Activated T-cell treated with anti-CD3 and anti-CD28 coated beads, Interleukin-2, amount 50 U/mL, for 48 hours (primary cell): Measurements from ENCODE around the gene SLC25A45.

ENCODE experiments used
- DNase-seq, 2 experiments: peaks; one replicate each; pipeline ENCODE4 v3.0.0-alpha.2; 2020

The SLC25A45 gene

GRCh38 chr11:65382033-65382803, at the start of gene SLC25A45:
Gene SLC25A45 (minus strand): TSS chr11:65382646. CDS start chr11:65381951, 695 bp downstream.
- DNase-seq = peak; percentile 94 to 95

DNA sequence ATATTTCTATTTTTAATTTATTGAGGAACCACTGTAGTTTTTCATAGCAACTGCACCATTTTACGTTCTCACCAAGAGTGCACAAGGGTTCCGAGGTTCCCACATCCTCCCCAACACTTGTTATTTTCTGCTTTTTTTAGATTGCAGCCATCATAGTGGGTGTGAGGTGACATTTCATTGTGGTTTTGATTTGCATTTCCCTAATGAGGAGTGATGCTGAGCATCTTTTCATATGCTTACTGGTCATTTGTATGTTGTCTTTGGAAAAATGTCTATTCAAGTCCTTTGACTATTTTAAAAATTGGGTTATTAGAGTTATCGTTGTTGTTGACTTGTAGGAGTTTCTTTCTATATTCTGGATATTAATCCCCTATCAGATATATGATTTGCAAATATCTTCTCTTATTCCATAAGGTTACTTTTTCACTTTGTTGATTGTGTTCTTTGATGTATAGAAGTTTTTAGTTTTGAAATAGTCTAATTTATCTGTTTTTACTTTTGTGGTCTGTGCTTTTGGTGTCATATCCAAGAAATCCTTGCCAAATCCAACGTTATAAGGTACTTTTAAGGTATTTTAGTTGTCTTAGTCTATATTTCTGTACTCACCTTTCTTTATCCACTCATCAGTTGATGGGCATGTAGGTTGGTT, 49.1 kb upstream of the SLC25A45 start:
- peak; percentile 12 to 20 for DNase-seq

DNA sequence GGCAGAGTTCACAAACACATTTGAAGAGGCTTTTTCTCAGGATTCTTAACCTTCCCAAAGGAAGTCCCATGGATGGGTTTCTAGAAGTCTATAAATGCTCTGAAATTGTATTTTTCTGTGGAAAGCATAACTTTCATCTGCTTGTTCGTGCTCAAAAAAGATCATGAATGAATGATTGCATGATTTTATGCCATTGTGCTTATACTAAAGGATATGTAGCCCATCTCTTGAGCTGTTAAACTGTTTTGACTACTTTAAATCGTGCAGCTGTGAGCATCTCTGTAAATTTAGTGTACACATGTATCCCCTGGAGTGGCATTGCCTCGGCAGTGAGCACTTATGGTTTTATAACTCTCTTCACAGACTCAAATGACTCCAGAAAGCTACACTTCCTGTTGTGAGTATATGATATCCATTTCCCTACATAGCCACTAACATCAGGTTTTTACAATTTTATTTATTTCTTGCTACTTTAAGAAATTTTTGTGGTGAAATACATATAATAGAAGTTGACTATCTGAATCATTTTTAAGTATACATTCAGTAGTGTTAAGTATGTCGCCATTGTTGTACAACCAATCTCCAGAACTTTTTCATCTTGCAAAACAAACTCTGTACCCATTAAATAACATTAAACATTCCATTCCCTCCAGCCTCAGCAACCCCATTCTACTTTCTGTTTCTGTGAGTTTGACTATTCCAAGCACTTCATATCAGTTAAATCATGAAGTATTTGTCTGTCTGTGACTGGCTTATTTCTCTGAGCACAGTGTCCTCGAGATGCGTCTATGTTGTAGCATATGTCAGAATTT, 48.2 kb upstream of the SLC25A45 start:
- DNase-seq = peak in 1 of 2 experiments; percentile 22

- peak; percentile 67 to 69 for DNase-seq
Measured at GRCh38 chr11:65429724-65430405, 47.4 kb upstream of the SLC25A45 start.

GRCh38 chr11:65429068-65429681, 46.7 kb upstream of the SLC25A45 start:
- peak; percentile 55 to 58 for DNase-seq

DNA sequence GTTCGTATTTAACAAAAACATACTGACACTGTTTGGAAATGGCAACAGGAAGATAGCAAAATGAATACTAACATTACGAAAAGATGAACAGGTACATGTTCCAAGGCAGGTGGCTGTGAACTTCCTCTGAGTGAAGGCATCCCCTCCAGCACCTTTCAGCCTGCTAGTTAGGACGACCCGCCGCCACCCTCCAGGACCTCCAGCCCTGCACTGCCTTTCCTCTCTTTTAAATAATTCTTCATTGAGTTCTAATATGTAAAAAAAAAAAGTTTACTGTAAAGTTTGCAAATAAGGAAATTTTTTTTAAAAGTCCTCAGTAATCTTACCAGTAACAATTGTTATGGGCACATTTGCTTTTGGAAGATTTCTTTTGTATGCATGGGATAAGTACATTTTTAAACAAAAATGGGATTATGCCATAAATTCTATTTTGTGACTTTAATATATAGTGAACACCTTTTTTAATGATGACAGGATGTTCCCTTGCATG, 46.2 kb upstream of the SLC25A45 start:
- peak in 1 of 2 experiments; percentile 41 for DNase-seq

GRCh38 chr11:65427691-65428577, 45.5 kb upstream of the SLC25A45 start:
- DNase-seq = peak; percentile 67 to 70

GRCh38 chr11:65426839-65427690, 44.6 kb upstream of the SLC25A45 start:
- peak; percentile 76 to 77 for DNase-seq

DNA sequence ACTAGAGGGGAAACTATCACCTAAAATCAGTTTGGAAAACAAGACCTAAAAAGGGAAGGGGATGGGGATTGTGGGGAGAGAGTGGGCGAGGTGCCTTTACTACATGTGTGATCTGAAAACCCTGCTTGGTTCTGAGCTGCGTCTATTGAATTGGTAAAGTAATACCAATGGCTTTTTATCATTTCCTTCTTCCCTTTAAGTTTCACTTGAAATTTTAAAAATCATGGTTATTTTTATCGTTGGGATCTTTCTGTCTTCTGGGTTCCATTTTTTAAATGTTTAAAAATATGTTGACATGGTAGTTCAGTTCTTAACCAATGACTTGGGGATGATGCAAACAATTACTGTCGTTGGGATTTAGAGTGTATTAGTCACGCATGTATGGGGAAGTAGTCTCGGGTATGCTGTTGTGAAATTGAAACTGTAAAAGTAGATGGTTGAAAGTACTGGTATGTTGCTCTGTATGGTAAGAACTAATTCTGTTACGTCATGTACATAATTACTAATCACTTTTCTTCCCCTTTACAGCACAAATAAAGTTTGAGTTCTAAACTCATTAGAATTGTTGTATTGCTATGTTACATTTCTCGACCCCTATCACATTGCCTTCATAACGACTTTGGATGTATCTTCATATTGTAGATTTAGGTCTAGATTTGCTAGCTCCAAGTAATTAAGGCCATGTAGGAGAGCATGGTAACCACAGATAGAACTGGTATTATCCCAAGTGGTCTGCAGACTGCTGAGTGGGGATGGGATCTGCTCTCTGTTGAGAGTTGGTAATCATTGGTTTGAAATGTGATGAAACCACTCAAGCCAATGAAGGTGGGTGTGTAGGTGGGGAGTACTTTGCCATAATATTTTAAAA, 43.8 kb upstream of the SLC25A45 start:
- no peak for DNase-seq

DNA sequence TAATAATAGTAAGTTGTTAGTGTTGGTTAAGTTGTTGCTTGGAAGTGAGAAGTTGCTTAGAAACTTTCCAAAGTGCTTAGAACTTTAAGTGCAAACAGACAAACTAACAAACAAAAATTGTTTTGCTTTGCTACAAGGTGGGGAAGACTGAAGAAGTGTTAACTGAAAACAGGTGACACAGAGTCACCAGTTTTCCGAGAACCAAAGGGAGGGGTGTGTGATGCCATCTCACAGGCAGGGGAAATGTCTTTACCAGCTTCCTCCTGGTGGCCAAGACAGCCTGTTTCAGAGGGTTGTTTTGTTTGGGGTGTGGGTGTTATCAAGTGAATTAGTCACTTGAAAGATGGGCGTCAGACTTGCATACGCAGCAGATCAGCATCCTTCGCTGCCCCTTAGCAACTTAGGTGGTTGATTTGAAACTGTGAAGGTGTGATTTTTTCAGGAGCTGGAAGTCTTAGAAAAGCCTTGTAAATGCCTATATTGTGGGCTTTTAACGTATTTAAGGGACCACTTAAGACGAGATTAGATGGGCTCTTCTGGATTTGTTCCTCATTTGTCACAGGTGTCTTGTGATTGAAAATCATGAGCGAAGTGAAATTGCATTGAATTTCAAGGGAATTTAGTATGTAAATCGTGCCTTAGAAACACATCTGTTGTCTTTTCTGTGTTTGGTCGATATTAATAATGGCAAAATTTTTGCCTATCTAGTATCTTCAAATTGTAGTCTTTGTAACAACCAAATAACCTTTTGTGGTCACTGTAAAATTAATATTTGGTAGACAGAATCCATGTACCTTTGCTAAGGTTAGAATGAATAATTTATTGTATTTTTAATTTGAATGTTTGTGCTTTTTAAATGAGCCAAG, 42.9 kb upstream of the SLC25A45 start:
- DNase-seq = peak; percentile 80 to 82

DNA sequence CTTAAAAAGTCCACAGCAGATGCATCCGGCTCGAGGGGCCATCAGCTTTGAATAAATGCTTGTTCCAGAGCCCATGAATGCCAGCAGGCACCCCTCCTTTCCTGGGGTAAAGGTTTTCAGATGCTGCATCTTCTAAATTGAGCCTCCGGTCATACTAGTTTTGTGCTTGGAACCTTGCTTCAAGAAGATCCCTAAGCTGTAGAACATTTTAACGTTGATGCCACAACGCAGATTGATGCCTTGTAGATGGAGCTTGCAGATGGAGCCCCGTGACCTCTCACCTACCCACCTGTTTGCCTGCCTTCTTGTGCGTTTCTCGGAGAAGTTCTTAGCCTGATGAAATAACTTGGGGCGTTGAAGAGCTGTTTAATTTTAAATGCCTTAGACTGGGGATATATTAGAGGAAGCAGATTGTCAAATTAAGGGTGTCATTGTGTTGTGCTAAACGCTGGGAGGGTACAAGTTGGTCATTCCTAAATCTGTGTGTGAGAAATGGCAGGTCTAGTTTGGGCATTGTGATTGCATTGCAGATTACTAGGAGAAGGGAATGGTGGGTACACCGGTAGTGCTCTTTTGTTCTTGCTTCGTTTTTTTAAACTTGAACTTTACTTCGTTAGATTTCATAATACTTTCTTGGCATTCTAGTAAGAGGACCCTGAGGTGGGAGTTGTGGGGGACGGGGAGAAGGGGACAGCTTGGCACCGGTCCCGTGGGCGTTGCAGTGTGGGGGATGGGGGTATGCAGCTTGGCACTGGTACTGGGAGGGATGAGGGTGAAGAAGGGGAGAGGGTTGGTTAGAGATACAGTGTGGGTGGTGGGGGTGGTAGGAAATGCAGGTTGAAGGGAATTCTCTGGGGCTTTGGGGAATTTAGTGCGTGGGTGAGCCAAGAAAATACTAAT, 42.0 kb upstream of the SLC25A45 start:
- DNase-seq = peak; percentile 81 to 83

- peak; percentile 59 to 61 for DNase-seq
Measured at GRCh38 chr11:65423516-65424204, 41.2 kb upstream of the SLC25A45 start.

DNA sequence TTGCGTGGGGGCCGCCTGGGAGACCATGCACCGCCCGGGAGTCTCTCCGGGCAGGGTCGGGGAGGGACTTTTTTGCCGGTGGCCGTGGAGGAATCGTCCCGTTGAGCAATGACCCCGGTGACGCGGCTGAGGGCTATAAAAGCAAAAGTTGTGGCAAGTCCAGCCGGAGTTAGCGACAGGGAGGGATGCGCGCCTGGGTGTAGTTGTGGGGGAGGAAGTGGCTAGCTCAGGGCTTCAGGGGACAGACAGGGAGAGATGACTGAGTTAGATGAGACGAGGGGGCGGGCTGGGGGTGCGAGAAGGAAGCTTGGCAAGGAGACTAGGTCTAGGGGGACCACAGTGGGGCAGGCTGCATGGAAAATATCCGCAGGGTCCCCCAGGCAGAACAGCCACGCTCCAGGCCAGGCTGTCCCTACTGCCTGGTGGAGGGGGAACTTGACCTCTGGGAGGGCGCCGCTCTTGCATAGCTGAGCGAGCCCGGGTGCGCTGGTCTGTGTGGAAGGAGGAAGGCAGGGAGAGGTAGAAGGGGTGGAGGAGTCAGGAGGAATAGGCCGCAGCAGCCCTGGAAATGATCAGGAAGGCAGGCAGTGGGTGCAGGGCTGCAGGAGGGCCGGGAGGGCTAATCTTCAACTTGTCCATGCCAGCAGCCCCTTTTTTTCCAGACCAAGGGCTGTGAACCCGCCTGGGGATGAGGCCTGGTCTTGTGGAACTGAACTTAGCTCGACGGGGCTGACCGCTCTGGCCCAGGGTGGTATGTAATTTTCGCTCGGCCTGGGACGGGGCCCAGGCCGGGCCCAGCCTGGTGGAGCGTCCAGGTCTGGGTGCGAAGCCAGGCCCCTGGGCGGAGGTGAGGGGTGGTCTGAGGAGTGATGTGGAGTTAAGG, 40.4 kb upstream of the SLC25A45 start, which contains the start of gene NEAT1:
TSS of gene NEAT1 (plus strand) at position 166 of the 883 bp plus-strand sequence.
- DNase-seq = peak; percentile 98 to 99

GRCh38 chr11:65421794-65422632, 39.6 kb upstream of the SLC25A45 start:
- DNase-seq = peak; percentile 98 to 99
